Measurements from ENCODE around the gene RYR2. TPM values are rescaled to one million over a fixed set of nuclear protein-coding genes. Genes with fewer than 3 reads are reported as not detected.

Gene RYR2
- total RNA-seq, 6 experiments from 2014 or later, result 0.02 to 0.43 (median 0.16) TPM

DNA sequence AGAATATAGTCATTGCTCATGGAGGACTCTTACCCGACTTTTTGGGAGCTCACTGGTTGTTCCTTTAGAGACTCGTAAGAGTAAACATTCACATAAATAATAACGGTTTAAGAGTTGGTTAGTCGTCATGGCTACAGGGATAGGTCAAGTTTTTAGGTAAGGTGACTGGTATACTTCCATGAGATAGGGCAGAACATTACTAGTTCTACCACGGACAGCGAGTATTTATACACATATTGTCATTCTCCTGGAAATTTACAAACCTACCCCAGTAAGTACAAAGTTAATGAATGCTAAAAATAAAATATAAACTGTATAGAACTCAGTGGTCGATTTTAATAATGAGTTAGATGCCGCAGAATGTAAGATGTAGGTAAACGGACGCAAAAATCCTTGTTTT, 1.2 kb upstream of the RYR2 start:
- intact Hi-C loops (cut with DNase I), result no loop called here
- no peaks in the 10 kb centered on the region for H3K36me3 ChIP-seq
- H3K4me1 ChIP-seq, result no peaks in the 10 kb centered on the region
- H3K4me3 ChIP-seq, result no peak overlapping the region
- TF ChIP-seq, protein P1, sequence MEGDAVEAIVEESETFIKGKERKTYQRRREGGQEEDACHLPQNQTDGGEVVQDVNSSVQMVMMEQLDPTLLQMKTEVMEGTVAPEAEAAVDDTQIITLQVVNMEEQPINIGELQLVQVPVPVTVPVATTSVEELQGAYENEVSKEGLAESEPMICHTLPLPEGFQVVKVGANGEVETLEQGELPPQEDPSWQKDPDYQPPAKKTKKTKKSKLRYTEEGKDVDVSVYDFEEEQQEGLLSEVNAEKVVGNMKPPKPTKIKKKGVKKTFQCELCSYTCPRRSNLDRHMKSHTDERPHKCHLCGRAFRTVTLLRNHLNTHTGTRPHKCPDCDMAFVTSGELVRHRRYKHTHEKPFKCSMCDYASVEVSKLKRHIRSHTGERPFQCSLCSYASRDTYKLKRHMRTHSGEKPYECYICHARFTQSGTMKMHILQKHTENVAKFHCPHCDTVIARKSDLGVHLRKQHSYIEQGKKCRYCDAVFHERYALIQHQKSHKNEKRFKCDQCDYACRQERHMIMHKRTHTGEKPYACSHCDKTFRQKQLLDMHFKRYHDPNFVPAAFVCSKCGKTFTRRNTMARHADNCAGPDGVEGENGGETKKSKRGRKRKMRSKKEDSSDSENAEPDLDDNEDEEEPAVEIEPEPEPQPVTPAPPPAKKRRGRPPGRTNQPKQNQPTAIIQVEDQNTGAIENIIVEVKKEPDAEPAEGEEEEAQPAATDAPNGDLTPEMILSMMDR (IDR thresholded peaks at IDR 0.05), result no peak
- no peak for TF ChIP-seq POLR2A (IDR thresholded peaks at IDR 0.05)
- peaks cover 0 to 30% of the 10 kb centered on the region in 2 donors for H3K27me3 ChIP-seq
- no peaks in the 10 kb centered on the region for H3K9me3 ChIP-seq
- WGBS (ENCODE audit: insufficient coverage, low coverage, low lambda C conversion rate, missing lambda C conversion rate), result 55% methylated on average over 9 of the region's 10 CpGs
- ATAC-seq (no peak), DNase-seq (no peak)
- H3K27ac ChIP-seq, result no peak overlapping the region

DNA sequence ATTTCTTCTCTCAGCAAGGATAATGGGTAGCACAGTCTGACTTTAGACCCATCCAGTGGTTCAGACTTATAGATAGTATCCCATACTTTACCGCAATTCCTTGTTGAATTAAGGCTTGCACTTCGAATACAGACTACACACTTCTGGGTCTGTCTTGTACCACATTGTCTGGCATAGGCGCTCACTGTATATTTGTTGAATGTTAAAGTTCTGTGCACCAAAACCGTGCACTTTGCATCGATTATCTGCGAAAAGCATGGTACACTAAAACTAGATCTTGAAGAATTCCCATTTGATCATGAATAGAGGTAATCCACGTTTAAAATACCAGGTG, 556 bp upstream of the RYR2 start:
- intact Hi-C loops (cut with DNase I), result no loop called here
- Histone ChIP-seq H3K27ac (no peak overlapping the region), H3K4me3 (no peak overlapping the region), H3K36me3 (no peaks in the 10 kb centered on the region), H3K27me3 (peaks cover 0 to 30% of the 10 kb centered on the region in 2 donors), H3K4me1 (no peaks in the 10 kb centered on the region), H3K9me3 (no peaks in the 10 kb centered on the region)
- TF ChIP-seq, protein P1 (IDR thresholded peaks at IDR 0.05), result no peak
- no peak for TF ChIP-seq POLR2A (IDR thresholded peaks at IDR 0.05)
- no peak for ATAC-seq
- WGBS (ENCODE audit: insufficient coverage, low coverage, low lambda C conversion rate, missing lambda C conversion rate), result 20% methylated on average over 7 of the region's 7 CpGs
- no peak for DNase-seq

DNA sequence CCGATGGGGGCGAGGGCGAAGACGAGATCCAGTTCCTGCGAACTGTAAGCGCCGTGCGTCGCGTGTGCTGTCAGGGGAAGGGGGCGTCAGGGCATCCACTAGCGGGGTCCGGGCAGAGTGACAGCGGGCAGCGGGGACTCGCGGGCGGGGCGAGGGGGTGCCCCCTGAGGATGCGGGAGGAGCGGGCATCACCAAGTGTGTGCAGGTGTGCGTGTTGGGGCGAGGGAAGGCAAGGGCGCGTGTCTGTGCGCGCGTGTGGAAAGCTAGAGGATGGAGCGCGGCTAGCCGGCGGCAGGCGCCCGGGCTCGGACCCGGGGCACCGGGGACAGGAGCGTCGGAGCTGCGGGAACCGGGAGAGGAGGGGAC, 525 bp downstream of the RYR2 start:
- Histone ChIP-seq H3K27ac (no peak overlapping the region), H3K4me1 (no peaks in the 10 kb centered on the region), H3K9me3 (no peaks in the 10 kb centered on the region), H3K4me3 (peak overlapping the region; percentile 7 to 35 (median 23)), H3K27me3 (peaks cover 0 to 30% of the 10 kb centered on the region in 2 donors), H3K36me3 (no peaks in the 10 kb centered on the region)
- TF ChIP-seq POLR2A (IDR thresholded peaks at IDR 0.05), result no peak
- TF ChIP-seq, protein P1 (IDR thresholded peaks at IDR 0.05), result no peak
- intact Hi-C loops (cut with DNase I), result no loop called here
- DNase-seq, result no peak
- ATAC-seq, result no peak
- no CpG with 5 or more reads among the region's 41 CpGs for WGBS (ENCODE audit: insufficient coverage, low coverage, low lambda C conversion rate, missing lambda C conversion rate)

DNA sequence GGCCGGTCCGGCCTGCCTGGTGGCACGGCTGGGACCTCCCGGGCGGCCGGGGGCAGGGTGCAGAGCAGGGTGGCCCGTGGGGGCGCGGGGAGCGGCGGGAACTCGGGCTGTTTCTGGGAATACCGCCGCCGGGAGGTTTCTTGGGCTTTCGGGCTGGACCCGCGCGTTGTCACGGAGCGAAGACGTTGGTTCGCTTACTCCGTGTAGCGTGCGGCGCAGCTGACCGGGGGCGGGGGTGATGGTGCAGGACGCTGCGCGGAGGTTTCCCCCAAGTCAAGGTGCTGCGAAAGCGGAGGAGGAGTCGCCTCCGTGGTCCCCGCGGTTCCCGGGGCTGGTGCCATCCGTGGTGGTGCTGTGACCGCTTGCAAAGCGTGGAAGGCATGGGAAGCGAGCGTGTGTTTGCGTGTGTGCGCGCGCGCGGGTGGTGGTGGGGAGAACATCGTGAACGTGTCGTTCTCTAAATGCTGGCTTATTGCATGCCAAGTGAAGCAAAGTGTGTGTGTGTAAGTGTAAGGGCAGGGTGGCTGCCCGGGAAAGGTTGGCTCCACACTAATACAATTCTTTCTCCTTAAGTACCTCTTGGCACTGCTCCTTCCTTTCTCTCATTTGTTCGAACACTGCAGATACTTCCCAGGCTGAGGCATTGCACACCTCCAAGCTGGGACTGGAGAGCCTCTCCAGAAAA, 1.1 kb downstream of the RYR2 start:
- intact Hi-C loops (cut with DNase I), result no loop called here
- ATAC-seq, result peak in 1 of 4 donors; percentile 34
- no peaks in the 10 kb centered on the region for H3K4me1 ChIP-seq
- no peak overlapping the region for H3K27ac ChIP-seq
- 0% methylated on average over 8 of the region's 55 CpGs for WGBS (ENCODE audit: insufficient coverage, low coverage, low lambda C conversion rate, missing lambda C conversion rate)
- peaks cover 0 to 30% of the 10 kb centered on the region in 2 donors for H3K27me3 ChIP-seq
- no peaks in the 10 kb centered on the region for H3K36me3 ChIP-seq
- TF ChIP-seq, protein P1 (IDR thresholded peaks at IDR 0.05), result no peak
- no peak for TF ChIP-seq POLR2A (IDR thresholded peaks at IDR 0.05)
- no peak for DNase-seq
- peak overlapping the region; percentile 7 to 35 (median 23) for H3K4me3 ChIP-seq
- no peaks in the 10 kb centered on the region for H3K9me3 ChIP-seq
